ENCODE results near the gene KCNK15. TPM values are rescaled to one million over a fixed set of nuclear protein-coding genes. Genes with fewer than 3 reads are reported as not detected.

Gene KCNK15
- total RNA-seq, 1 donor from 2014 or later = 4.6 TPM

- no peak for DNase-seq (ENCODE audit: low read depth)
Observed at GRCh38 chr20:44715499-44716308, 30.0 kb upstream of the KCNK15 start.

DNA sequence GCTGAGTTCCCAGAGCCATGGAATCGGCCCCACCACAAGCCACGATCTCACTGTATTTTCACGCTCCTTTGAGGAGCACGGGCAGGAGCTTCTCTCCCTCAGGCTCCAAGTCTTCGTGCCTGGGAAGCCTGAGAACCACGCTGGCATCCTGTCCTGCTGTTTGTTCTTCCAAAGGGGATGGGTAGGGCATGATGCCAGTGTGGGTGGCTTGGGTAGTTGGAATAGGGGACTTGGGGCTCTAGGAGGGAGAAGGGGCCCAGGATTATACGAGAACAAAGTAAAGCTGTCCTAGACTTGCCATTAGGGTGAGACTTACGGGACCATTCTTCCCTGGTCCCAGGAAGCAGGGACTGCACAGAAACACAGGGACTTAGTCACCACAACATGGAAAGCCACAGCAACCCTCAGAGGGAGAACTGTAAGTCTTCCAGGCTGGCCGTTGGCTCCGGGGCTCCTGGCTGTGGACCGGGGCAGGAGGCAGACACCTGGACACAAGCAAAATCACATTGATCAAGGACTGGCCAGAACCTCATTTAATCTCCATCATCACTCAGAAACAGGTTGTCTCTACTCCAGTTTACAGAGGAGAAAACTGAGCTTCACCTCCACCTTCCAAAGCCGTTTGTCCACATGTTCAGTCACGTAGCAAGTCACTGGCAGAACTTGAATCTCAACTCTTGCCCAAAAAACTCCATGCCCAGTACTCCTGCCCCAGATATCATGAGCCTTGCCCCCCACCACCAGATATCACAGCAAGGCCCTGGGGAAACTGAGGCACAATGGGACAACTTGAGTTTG is 29.2 kb upstream of the KCNK15 start:
- no peak for DNase-seq (ENCODE audit: low read depth)

DNA sequence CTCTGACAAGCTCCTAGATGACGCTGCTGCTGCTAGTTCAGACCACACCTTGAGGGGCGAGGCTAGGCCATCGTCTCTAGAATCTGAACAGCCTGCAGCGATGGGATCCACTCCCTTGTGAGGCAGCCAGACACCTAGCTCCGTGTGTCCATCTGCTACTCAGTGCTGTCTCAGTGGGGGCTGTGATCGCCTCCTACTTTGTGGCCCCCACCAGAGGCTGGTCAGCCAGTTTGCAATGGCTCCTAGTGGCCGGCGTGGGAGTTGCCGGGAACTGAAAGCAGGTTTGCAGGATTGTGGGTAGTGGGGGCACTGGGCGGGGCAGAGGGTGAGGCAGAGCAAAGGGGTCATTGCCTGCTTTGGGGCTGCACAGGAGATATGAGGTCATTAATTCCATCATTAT is 27.7 kb upstream of the KCNK15 start:
- no peak for DNase-seq (ENCODE audit: low read depth)

DNA sequence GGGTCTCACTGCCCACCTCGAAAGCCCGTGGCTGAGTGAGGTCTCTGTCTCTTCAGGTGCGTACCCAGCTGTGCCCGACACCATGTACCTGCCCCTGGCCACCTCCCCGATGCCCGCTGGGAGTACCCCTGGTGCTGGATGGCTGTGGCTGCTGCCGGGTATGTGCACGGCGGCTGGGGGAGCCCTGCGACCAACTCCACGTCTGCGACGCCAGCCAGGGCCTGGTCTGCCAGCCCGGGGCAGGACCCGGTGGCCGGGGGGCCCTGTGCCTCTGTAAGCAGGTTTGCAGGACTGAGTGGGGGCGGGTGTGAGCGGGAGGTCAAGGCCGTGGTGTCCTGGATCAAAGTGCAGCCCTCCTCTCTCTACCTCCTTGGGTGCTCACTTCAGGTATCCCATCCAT is 25.8 kb upstream of the KCNK15 start:
- no peak for DNase-seq (ENCODE audit: low read depth)

DNA sequence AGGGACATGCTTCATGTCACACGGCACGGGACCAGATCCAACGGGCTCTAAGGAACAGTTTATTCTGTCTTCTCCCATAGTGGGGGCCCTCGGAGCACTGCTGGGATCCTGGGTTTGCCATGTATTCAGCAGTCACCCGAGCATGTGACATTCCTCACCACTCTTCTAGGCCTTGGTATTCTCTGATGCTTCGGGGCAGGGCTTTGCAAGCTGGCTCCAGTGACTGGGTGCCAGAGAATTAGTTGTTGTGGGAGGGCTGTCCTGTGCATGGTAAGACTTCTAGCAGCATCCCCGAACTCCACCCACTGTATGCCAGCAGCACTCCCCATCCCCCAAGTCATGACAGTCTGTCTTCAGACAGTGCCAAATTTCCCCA is 25.1 kb upstream of the KCNK15 start:
- DNase-seq (ENCODE audit: low read depth) = peak; percentile 89

DNA sequence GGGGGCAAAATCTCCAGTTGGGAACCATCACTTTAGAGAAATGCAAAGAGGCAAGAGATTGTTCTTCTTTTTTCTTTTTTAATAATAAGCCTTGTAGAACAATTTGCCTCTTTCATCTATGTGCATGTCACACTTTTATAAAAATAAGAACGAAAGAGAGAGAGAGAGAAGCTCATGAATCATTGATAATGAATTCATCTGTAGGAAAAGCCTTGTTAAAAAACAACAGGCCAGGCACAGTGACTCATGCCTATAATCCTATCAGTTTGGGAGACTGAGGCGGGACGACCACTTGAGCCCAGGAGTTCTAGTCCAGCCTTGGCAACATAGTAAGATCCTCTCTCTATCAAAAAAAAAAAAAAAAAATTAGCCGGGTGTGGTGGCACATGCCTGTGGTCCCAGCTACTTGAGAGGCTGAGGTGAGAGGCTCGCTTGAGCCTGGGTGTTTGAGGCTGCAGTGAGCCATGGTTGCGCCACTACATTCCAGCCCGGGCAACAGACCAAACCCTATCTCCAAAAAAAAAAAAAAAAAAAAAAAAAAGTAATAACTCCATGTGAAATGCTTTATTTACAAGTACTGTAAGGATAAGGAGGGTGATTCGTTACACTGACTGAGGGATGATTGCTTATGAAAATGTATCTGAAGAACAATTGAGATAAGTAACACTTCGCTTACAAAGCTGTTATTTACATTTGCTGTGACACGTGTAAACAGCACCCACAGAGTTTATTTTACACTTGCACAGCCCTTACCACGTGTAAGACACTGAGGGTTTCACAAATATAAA is 24.5 kb upstream of the KCNK15 start:
- peak; percentile 87 for DNase-seq (ENCODE audit: low read depth)

DNA sequence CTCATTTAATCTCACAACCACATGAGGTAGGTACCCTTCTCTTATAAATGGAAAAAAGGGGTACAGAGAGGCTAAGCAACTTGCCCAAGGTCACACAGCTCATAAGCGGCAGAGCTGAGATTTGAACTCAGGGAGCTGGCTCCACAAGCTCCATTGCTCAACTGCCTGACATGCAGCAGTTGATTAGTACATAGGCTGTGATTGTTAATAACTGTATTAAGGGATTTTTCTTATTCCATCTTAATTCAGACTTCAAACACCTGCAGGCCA is 23.9 kb upstream of the KCNK15 start:
- DNase-seq (ENCODE audit: low read depth) = no peak

GRCh38 chr20:44722990-44723389 is 22.7 kb upstream of the KCNK15 start:
- DNase-seq (ENCODE audit: low read depth) = no peak

DNA sequence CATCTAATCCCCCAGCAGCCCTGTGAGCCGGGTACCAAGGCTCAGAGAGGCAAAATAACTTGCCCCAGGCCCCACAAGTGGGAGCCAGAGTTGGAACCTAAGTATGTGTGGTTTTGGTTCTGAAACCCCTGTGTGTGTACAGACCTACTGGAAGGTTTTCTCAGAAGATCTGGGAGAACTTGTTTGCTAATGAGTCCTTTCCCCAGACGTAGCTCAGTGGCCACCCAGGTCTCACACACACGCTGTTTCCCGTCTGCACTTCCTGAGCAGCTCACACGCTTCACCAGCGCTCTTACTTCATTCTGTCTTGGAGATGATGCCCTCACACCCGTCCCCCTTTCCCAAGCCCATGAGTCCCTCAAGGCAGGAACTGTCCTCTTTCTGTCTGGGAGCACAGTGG is 22.3 kb upstream of the KCNK15 start:
- DNase-seq (ENCODE audit: low read depth) = no peak

DNA sequence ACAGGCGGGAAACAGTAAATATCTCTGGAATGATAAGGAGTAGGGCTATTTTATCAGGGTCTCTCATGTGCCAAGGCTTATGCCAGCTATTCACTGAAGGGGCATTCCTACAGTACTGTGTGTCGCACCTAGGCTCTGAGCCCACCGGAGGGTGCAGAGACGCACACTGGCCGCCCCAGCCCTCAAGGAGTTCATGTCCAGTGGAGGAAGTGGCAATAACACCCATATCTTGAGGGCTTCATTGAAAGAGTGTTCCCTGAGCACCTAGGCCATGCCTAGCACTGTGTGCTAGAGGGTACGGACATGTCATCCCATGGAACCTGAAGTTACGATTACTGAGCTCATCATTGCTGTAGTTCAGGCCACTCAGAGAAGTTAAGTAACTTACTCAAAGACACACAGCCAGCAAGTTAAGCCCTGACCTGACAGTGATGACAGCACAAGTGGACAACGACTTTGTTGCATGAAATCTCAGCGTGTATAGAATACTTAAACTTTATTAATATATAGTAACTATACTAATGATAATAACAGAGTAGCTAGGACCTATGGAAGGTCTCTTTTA is 21.8 kb upstream of the KCNK15 start:
- no peak for DNase-seq (ENCODE audit: low read depth)

- DNase-seq (ENCODE audit: low read depth) = no peak
Observed at GRCh38 chr20:44724423-44725091, 21.1 kb upstream of the KCNK15 start.

DNA sequence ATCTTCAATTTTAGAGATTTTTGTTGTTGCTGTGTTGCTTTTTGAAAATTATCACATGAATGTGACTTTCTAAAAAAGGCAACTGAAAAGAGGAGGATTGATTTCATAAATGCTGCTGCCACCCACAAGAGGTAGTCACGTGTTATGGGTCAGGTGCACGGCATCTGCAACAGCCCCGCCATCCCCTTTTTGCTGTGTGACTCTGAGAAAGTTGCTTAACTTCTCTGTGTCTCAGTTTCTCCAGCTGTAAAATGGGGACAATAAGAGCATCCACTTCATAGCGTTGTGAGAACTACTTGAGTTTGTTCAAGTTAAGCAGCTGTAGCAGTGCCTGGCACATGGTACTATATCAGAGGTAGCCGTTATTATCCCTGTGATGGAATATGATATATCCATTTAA is 19.8 kb upstream of the KCNK15 start:
- DNase-seq (ENCODE audit: low read depth) = no peak

DNA sequence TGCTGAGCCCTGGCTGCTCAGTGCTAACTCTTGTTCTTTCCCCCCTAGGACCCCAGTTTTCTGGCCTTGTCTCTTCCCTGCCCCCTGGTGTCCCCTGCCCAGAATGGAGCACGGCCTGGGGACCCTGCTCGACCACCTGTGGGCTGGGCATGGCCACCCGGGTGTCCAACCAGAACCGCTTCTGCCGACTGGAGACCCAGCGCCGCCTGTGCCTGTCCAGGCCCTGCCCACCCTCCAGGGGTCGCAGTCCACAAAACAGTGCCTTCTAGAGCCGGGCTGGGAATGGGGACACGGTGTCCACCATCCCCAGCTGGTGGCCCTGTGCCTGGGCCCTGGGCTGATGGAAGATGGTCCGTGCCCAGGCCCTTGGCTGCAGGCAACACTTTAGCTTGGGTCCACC is 18.6 kb upstream of the KCNK15 start:
- no peak for DNase-seq (ENCODE audit: low read depth)

DNA sequence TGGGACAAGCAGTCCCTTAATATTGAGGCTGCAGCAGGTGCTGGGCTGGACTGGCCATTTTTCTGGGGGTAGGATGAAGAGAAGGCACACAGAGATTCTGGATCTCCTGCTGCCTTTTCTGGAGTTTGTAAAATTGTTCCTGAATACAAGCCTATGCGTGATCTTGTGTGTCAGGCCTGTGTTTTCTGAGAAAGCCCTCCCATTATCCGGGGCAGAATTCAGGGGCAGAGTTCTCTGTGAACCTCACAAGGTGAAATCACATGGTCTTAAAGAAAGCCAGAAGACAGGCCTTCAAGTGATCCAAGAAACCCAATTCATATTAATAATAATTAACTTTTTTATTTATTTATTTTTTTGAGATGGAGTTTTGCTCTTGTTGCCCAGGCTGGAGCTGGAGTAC is 18.0 kb upstream of the KCNK15 start:
- DNase-seq (ENCODE audit: low read depth) = no peak

DNA sequence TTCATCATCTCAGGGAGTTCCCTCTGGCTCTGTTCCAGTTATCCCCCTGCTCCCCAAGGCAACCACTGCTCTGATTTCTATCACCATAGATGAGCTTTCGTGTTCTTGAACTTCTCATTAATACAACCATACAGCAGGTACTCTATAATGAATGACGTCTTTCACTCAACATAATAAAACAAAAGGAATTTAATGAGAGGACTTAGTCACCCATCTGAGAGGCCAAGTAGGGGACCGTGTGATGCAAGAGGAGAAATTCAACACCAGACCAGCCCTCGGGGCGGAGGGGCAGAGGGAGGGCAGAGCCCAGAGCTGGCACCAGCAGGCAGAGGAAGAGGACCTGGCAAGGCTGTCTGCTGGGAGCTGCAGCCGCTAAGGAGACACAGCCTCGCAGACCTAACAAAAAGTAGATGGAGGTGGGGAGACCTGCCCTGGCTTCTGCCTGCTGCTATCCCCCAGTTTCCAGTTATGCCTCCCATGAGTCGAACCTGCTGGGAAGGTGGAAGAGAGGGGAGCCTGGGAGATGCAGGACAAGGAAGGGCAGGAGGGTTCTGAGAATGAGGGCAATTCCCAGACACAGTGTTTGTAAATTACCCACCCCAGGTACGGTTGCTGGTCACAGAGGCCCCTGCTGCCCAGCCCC is 16.7 kb upstream of the KCNK15 start:
- DNase-seq (ENCODE audit: low read depth) = peak; percentile 98

DNA sequence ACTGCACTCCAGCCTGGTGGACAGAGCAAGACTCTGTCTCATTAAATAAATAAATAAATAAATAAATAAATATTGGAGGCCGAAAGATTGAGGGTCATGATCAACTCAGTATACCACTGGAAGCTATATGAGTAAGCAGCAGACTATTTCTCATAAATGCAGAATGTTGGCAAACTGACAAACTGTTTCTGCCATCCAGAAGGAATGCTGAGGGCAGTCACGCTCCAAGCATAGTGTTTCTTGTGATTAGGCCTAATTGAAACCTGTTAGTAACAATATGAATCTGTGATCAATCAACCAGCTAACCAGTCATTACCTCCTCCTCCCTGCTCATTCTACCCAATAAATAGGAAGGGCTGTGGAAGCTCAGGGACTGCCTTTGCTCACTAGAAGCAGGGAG is 15.2 kb upstream of the KCNK15 start:
- DNase-seq (ENCODE audit: low read depth) = peak; percentile 99

GRCh38 chr20:44731657-44732056 is 14.0 kb upstream of the KCNK15 start:
- DNase-seq (ENCODE audit: low read depth) = no peak

GRCh38 chr20:44732327-44732726 is 13.3 kb upstream of the KCNK15 start:
- DNase-seq (ENCODE audit: low read depth) = no peak

DNA sequence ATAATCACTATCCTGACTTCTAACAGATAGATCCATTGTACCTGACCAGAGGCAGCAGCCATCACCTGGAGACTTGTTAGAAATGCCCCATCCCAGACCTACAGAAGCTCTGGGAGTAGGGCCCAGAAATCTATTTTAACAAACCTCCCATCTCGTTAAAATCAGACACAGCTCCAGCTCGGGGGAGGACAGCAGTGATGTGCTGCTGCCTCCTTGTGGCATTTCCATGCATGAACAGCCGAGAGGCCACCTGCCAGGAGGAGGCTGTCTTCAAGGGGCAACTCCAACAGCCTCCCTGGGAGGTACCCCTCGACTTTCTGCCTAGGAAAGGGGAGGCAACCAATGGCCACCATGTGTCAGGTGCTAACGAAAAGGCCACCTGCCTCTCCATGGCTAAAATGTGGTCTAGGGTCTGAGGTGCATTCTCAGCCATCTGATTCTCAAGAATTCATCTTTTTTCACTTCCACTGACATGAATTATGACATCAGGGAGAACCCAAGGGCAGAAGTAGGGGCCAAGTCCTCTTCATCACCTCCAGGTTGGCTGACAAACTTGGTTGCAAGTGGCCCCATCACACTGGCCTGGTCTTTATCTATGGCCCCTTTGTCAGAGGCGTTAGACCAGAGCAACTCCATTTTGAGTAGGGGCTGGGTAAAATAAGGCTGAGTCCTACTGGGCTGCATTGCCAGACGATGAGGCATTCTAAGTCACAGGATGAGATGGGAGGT is 12.2 kb upstream of the KCNK15 start:
- peak; percentile 42 for DNase-seq (ENCODE audit: low read depth)

GRCh38 chr20:44734938-44735337 is 10.7 kb upstream of the KCNK15 start:
- DNase-seq (ENCODE audit: low read depth) = peak; percentile 69

DNA sequence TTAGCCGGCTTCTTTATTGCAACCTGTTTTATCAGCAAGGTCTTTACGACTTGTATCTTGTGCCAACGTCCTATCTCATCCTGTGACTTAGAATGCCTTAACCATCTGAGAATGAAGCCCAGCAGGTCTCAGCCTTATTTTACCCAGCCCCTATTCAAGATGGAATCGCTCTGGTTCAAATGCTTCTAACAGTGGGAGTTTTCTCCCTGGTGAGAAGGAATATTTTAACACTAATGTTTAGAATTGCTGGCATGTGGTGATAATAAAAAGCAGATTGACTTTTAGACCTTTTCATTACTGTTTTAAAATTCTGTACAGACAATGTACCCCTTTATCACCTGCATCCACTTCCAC is 9.9 kb upstream of the KCNK15 start:
- no peak for DNase-seq (ENCODE audit: low read depth)
